Lower leg skin (tissue), 4 donors: ENCODE results near the gene ASIC4. TPM values are rescaled to one million over a fixed set of nuclear protein-coding genes. Genes with fewer than 3 reads are reported as not detected.

ENCODE experiments used
- DNase-seq, 2 donors: peaks; one replicate each; pipeline ENCODE4 v3.0.0-alpha.2; 2019; ENCODE audit warnings: low spot score in 2 of 2
- H3K4me3 ChIP-seq: fragments of 200-600 bp; sonication (generic); 2 replicates; pipeline ENCODE4 v1.5.1; 2017; ENCODE audit warnings: mild to moderate bottlenecking, low read depth; ENCODE audit not compliant: poor library complexity, severe bottlenecking
- POLR2A ChIP-seq, 2 donors: fragments of 450-650 bp; IDR thresholded peaks; one replicate each; pipeline ENCODE4 v1.6.1; 2016 to 2017; ENCODE audit warnings: antibody characterized with exemption in 2 of 2, mild to moderate bottlenecking in 1 of 2, moderate library complexity in 1 of 2
- WGBS, 2 donors: methylation state at CpG; one replicate each; pipeline ENCODE4 v1.1.5; 2018; 5-methylcytosine and 5-hydroxymethylcytosine counted together
- intact Hi-C: fragments of 100-400 bp; cut with DNase I; formaldehyde crosslinking; loops from one replicate; pipeline ENCODE4 v1.15.0; 2023; ENCODE audit warnings: low total_unique reads
- total RNA-seq, 4 donors: library from RNA; depleted of rRNA; stranded (reverse); fragments of >200 nt; gene quantifications; one replicate each; pipeline ENCODE4 v1.1.0, GENCODE V29; 2016
- TF ChIP-seq, protein P1 (sequence below), 3 donors: fragments of 450-650 bp; IDR thresholded peaks; one replicate each; pipeline ENCODE4 v1.5.1; 2016; ENCODE audit warnings: antibody characterized with exemption in 3 of 3, mild to moderate bottlenecking in 3 of 3, moderate library complexity in 2 of 3

Gene ASIC4
- total RNA-seq, 4 donors from 2014 or later = 0.26 TPM; not detected in 3

DNA sequence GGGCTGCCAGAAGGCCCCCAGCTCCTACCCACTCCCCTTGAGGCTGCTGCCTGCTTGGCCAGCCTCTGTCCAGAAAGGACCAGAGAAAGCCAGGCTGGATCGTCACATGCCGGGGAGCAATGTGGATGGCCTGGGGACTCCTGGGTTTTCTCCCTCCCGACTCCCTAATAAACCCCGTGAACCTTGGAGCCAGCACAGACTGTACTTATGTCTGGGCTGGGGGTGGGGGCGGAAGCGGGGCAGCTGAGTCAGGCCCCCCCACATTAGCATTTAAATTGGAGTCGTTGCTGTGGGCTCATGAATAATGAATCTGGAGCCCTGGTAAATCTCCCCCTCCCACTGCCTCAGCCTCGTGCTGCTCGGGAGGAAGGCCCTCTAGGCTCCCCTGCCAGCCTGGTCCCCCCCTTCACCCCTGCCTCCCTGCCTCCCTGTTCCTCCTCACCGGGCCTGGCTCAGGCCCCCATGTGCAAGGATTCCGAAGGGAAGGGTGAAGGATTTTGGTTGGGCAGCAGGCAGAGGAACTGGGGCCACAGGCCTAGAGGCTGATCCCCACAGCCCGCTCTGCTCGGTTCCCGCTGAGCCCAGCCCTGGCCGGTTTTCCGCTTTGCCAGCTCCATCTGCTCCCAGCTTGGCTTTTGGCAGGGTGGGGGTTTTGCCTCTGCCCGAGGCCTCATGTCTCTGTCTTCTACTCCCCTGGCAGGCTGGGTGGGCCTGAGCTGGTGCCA is 7.3 kb upstream of the ASIC4 start:
- 73 to 76% methylated on average over 17 of the region's 17 CpGs for WGBS, 2 donors
- no peak for DNase-seq
- intact Hi-C loops = no loop called here
- TF ChIP-seq POLR2A (IDR thresholded peaks at IDR 0.05) = no peak
- TF ChIP-seq, protein P1, sequence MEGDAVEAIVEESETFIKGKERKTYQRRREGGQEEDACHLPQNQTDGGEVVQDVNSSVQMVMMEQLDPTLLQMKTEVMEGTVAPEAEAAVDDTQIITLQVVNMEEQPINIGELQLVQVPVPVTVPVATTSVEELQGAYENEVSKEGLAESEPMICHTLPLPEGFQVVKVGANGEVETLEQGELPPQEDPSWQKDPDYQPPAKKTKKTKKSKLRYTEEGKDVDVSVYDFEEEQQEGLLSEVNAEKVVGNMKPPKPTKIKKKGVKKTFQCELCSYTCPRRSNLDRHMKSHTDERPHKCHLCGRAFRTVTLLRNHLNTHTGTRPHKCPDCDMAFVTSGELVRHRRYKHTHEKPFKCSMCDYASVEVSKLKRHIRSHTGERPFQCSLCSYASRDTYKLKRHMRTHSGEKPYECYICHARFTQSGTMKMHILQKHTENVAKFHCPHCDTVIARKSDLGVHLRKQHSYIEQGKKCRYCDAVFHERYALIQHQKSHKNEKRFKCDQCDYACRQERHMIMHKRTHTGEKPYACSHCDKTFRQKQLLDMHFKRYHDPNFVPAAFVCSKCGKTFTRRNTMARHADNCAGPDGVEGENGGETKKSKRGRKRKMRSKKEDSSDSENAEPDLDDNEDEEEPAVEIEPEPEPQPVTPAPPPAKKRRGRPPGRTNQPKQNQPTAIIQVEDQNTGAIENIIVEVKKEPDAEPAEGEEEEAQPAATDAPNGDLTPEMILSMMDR (IDR thresholded peaks at IDR 0.05) = no peak
- no peak overlapping the region for H3K4me3 ChIP-seq

DNA sequence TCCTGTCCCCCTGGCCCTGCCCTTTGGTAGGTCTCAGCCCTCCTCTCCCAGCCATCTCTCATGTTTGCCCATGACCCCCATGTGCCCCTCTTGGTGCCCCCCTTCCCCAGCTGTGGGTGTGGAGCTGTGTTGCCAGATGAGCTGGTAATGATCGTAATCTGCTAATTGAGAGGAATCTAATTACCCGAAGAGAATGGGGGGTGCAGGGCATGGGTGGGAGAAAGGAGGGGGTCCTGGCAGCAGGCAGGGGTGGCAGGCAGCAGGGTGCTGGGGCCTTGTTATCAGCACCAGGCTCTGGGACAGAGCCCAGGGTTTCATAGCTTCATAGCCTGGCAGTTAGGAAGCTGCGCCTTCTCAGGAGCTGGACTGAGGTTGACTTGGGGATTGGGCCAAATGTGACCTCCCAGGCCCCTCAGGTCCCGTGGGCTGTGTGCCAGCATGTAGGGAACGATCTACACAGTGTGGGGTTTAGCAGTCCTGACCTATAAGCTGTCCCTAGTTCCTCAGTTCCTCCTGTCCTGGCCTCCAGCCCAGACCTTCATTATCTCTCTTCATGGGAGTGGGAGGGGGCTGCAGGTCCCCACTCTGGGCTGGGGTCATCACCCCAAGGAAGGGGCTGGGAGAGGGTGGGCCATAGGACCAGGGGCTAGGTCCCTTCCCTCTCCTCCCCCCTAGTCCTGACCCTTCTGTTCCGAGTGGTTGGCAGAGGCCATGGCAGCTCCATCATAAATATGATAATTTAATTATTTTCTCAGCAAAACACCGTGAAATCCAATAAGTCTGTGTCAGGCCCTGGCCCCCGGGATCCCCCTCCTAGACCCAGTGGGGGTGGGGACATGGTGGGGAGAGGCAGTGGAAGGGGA is 6.5 kb upstream of the ASIC4 start:
- TF ChIP-seq, protein P1 (IDR thresholded peaks at IDR 0.05) = no peak
- no peak for TF ChIP-seq POLR2A (IDR thresholded peaks at IDR 0.05)
- DNase-seq = no peak
- no peak overlapping the region for H3K4me3 ChIP-seq
- intact Hi-C loops = no loop called here
- 52% methylated on average over 7 to 8 of the region's 8 CpGs for WGBS, 2 donors

DNA sequence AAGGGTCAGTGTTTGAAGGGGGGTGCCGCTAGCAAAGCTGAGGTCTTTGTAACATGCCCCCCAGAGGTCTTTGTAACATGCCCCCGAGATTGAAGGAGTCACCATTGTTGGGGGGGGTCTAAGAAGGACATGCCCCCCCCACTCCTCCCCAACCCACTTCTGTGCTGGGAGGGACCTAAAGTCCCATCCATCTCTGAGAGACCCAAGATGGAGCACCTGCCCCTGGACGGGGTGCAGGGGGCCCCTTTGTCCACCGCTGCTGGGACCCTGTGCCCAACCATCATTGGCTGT is 5.9 kb upstream of the ASIC4 start:
- no peak for DNase-seq
- TF ChIP-seq, protein P1 (IDR thresholded peaks at IDR 0.05) = no peak
- no peak for TF ChIP-seq POLR2A (IDR thresholded peaks at IDR 0.05)
- WGBS, 2 donors = 61 to 79% methylated on average over 3 to 4 of the region's 4 CpGs
- intact Hi-C loops = no loop called here
- no peak overlapping the region for H3K4me3 ChIP-seq

DNA sequence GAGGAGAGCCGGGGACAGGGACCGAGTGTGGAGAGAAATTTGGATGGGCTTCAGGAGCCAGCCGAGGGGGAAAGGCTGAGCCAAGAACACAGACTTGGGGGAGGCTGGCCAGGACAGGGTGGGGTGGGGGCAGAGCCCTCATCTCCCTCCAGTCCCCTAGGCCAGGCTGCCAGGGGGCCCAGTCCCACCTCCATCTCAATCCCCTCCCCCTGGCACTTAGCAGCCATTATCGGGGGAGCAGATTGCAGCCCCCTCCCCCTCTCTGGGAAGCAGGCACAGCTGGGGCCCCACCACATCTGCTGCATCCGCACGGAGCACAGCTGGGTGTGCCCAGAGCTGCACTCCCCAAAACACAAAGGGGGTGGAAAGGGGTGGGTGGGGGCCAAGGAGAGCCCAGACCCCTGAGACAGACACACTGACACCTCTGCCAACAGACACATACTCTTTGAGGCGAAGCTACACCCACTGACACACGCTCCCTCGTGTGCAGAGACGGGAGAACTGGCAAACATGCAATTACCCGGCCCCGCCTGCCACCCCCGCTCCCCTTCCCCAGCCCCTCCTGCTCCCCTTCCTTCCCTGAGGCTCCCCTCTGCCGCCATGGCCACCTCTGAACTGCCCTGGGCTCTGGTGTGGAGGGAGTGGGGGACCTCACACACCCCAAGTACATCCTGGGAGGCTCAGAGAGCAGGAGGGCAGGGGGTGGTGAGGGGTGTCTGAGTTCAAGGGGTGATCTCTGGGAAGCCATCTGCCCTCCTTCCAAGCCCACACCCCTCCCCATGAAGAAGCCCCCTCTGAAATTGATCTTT is 5.1 kb upstream of the ASIC4 start:
- 4% methylated on average over 14 of the region's 14 CpGs for WGBS, 2 donors
- no peak overlapping the region for H3K4me3 ChIP-seq
- no peak for DNase-seq
- no peak for TF ChIP-seq POLR2A (IDR thresholded peaks at IDR 0.05)
- TF ChIP-seq, protein P1 (IDR thresholded peaks at IDR 0.05) = no peak
- intact Hi-C loops = no loop called here

DNA sequence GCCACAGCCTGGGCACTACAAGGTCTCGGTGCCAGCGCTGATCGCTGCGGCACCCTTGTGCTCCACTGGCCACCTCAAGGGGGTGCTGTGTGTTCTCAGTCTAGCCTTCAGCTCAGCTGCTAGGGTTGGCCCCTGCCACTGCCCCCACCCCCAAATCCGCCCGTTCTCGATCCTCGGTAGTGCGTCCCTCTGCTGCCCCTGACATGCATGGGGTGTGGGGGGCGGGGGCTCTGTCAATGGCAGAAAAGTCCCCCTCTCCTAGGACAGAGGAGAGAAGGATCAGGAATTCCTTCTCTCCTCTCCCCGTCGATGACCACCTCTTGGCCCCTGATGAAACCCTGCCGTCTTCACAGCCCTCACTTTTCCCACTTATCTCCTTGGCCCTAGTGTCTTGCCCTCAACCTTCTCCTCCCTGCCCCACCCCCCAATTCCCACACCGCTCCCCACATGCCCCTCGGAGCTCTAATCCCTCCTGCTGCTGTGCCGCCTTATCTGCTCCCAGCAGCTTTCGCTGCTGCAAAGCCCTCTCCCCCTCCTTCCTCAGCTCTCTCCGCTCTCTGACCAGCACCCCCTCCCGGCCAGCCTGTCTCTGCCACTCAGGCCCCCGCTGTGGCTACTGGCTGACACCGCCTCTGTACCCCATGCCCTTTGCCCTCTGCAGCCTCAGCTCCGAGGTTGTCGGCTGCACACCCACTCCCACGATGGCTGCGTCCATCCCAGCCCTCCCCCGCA is 4.3 kb upstream of the ASIC4 start:
- TF ChIP-seq, protein P1 (IDR thresholded peaks at IDR 0.05) = peak in 1 of 3 donors; percentile 8
- TF ChIP-seq POLR2A (IDR thresholded peaks at IDR 0.05) = no peak
- no peak overlapping the region for H3K4me3 ChIP-seq
- intact Hi-C loops = no loop called here
- DNase-seq = no peak
- WGBS, 2 donors = 2 to 3% methylated on average over 26 of the region's 26 CpGs
